ENCODE results near the gene NUMA1.

GRCh38 chr11:71976551-71976950 lies 103.8 kb downstream of the NUMA1 start:
- TF ChIP-seq CTCF (optimal IDR thresholded peaks at IDR 0.05 in 1 of 3, IDR thresholded peaks at IDR 0.05 in 1 of 3, conservative IDR thresholded peaks at IDR 0.05 in 1 of 3; ENCODE audit: extremely low read depth in 1 of 3, insufficient read depth in 2 of 3, low read length in 3 of 3), result no peak
- TF ChIP-seq EZH2 (IDR thresholded peaks at IDR 0.05; ENCODE audit: low read length), result no peak

Data from keratinocyte (primary cell).